K562 (cell line): ENCODE measurements around the gene EFHB. TPM values are rescaled to one million over a fixed set of nuclear protein-coding genes. Genes with fewer than 3 reads are reported as not detected.
A peak's percentile ranks its signal among the peaks of the same experiment; 100 is the strongest.

Experiments used
- ARID2 ChIP-seq: fragments of 450-650 bp; IDR thresholded peaks from 2 replicates; pipeline ENCODE4 v1.6.1; 2017; ENCODE audit warnings: antibody characterized with exemption, mild to moderate bottlenecking
- MAFF ChIP-seq: IDR thresholded peaks from 2 replicates; pipeline ENCODE4 v1.6.1; 2012; ENCODE audit warnings: low read length, improper control_type of control experiment
- MAZ ChIP-seq, 2 experiments: fragments of 450-650 bp in 1 of 2; sonication (generic) in 1 of 2; formaldehyde crosslinking; IDR thresholded peaks in 1 of 2; conservative IDR thresholded peaks in 1 of 2; 2 replicates each; pipeline versions ENCODE4 v1.4.0 to v1.5.0; 2020; ENCODE audit warnings: mild to moderate bottlenecking in 1 of 2, missing genetic modification reagents in 1 of 2
- PRMT5 ChIP-seq: sonication (generic); formaldehyde crosslinking; IDR thresholded peaks from 2 replicates; pipeline ENCODE4 v1.5.0; 2020; ENCODE audit warnings: missing genetic modification reagents
- RAD21 ChIP-seq, 2 experiments: fragments of 250-450 bp in 1 of 2; fragments of 450-650 bp in 1 of 2; sonication (Bioruptor Pico) in 1 of 2; formaldehyde crosslinking in 1 of 2; IDR thresholded peaks in 1 of 2; conservative IDR thresholded peaks in 1 of 2; 2 replicates each; pipeline versions ENCODE4 v1.4.0 to v1.8.0; 2020 to 2022; ENCODE audit warnings: mild to moderate bottlenecking in 2 of 2, moderate library complexity in 1 of 2
- SMAD3 ChIP-seq: fragments of 450-650 bp; formaldehyde crosslinking; conservative IDR thresholded peaks from 2 replicates; pipeline ENCODE4 v1.4.0; 2020; ENCODE audit warnings: mild to moderate bottlenecking
- ZEB2 ChIP-seq: fragments of 450-650 bp; IDR thresholded peaks from 2 replicates; pipeline ENCODE4 v1.6.1; 2016
- ZNF133 ChIP-seq: fragments of 250-450 bp; sonication (Bioruptor Pico); IDR thresholded peaks from 2 replicates; pipeline ENCODE4 v1.4.0; 2020; ENCODE audit warnings: mild to moderate bottlenecking
- ZNF23 ChIP-seq: fragments of 250-450 bp; sonication (Bioruptor Pico); IDR thresholded peaks from 2 replicates; pipeline ENCODE4 v1.4.0; 2020; ENCODE audit warnings: mild to moderate bottlenecking
- ZNF24 ChIP-seq: fragments of 450-650 bp; IDR thresholded peaks from 2 replicates; pipeline ENCODE4 v1.6.1; 2016
- polyA plus RNA-seq, 8 experiments: library from polyadenylated mRNA; depleted of rRNA in 4 of 8; stranded (reverse) in 5 of 8; unstranded in 3 of 8; fragments of >200 nt; fragmentation: Nextera tagmentation in 2 of 8; fragmentation: Illumina TruSeq in 1 of 8; extraction: Ambion mirVana in 2 of 8; extraction: Trizol in 1 of 8; gene quantifications; 2 replicates each; pipeline versions ENCODE4 v1.2.1 to v1.2.3, GENCODE V29; 2011 to 2014; ENCODE audit warnings: inconsistent platforms in 1 of 8, missing spikeins in 1 of 8
- total RNA-seq, 7 experiments: library from RNA; depleted of rRNA in 6 of 7; stranded (reverse); fragments of >200 nt in 6 of 7; fragmentation: Illumina TruSeq in 2 of 7; extraction: Trizol in 2 of 7; gene quantifications; 2 replicates each; pipeline versions ENCODE4 v1.2.1 to v1.2.3, GENCODE V29; 2011 to 2021; ENCODE audit warnings: low replicate concordance in 1 of 7
- TF ChIP-seq, protein P1 (sequence below): fragments of 450-650 bp; IDR thresholded peaks from 2 replicates; pipeline ENCODE4 v1.6.1; 2016; ENCODE audit warnings: borderline replicate concordance
- TF ChIP-seq, protein P2 (sequence below): fragments of 250-450 bp; sonication (Bioruptor Pico); IDR thresholded peaks from 2 replicates; pipeline ENCODE4 v1.4.0; 2020; ENCODE audit warnings: mild to moderate bottlenecking, moderate library complexity
- TF ChIP-seq, protein P3 (sequence below): IDR thresholded peaks from 2 replicates; pipeline ENCODE4 v1.6.1; 2016; ENCODE audit warnings: missing genetic modification characterization, missing compliant biosample characterization

Gene EFHB
- total and polyA plus RNA-seq, 9 of the 15 experiments (the other 6 are each of a cell fraction or from before 2014, with no cell fraction given): 1.5 to 4.0 (median 1.8) TPM

DNA sequence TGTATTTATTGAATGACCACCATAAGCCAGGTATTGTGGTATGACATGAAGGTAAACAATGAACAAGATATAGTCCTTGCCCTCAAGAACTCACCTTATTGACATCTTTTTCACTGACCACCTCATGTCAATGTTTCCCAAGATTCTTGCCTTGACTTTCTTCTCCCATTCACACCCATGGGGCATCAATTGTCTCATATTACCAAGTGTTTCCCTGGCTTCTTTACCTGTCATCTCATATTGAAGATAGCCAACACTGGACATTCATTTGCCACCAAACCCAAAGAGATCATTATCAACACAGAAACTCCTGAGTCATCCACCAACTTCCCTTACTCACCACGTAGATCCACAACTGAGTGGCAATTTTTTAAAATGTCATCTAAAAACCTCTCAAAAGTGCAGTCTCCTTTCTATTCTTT is 2.2 kb downstream of the EFHB start (continued):
- TF ChIP-seq PRMT5: no peak
- TF ChIP-seq SMAD3: no peak
- TF ChIP-seq, protein P1, sequence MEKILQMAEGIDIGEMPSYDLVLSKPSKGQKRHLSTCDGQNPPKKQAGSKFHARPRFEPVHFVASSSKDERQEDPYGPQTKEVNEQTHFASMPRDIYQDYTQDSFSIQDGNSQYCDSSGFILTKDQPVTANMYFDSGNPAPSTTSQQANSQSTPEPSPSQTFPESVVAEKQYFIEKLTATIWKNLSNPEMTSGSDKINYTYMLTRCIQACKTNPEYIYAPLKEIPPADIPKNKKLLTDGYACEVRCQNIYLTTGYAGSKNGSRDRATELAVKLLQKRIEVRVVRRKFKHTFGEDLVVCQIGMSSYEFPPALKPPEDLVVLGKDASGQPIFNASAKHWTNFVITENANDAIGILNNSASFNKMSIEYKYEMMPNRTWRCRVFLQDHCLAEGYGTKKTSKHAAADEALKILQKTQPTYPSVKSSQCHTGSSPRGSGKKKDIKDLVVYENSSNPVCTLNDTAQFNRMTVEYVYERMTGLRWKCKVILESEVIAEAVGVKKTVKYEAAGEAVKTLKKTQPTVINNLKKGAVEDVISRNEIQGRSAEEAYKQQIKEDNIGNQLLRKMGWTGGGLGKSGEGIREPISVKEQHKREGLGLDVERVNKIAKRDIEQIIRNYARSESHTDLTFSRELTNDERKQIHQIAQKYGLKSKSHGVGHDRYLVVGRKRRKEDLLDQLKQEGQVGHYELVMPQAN: peak; percentile 37; the same call in 1 of the 2 replicates
- peak; percentile 95 for TF ChIP-seq MAFF
- peak; percentile 91 for TF ChIP-seq ZEB2
- TF ChIP-seq, protein P2, sequence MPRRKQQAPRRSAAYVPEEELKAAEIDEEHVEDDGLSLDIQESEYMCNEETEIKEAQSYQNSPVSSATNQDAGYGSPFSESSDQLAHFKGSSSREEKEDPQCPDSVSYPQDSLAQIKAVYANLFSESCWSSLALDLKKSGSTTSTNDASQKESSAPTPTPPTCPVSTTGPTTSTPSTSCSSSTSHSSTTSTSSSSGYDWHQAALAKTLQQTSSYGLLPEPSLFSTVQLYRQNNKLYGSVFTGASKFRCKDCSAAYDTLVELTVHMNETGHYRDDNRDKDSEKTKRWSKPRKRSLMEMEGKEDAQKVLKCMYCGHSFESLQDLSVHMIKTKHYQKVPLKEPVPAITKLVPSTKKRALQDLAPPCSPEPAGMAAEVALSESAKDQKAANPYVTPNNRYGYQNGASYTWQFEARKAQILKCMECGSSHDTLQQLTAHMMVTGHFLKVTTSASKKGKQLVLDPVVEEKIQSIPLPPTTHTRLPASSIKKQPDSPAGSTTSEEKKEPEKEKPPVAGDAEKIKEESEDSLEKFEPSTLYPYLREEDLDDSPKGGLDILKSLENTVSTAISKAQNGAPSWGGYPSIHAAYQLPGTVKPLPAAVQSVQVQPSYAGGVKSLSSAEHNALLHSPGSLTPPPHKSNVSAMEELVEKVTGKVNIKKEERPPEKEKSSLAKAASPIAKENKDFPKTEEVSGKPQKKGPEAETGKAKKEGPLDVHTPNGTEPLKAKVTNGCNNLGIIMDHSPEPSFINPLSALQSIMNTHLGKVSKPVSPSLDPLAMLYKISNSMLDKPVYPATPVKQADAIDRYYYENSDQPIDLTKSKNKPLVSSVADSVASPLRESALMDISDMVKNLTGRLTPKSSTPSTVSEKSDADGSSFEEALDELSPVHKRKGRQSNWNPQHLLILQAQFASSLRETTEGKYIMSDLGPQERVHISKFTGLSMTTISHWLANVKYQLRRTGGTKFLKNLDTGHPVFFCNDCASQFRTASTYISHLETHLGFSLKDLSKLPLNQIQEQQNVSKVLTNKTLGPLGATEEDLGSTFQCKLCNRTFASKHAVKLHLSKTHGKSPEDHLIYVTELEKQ (CRISPR knock-in tag): no peak
- no peak for TF ChIP-seq ZNF24
- TF ChIP-seq ZNF133 (CRISPR knock-in tag): no peak
- TF ChIP-seq, protein P3, sequence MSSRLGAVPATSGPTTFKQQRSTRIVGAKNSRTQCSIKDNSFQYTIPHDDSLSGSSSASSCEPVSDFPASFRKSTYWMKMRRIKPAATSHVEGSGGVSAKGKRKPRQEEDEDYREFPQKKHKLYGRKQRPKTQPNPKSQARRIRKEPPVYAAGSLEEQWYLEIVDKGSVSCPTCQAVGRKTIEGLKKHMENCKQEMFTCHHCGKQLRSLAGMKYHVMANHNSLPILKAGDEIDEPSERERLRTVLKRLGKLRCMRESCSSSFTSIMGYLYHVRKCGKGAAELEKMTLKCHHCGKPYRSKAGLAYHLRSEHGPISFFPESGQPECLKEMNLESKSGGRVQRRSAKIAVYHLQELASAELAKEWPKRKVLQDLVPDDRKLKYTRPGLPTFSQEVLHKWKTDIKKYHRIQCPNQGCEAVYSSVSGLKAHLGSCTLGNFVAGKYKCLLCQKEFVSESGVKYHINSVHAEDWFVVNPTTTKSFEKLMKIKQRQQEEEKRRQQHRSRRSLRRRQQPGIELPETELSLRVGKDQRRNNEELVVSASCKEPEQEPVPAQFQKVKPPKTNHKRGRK (tag): 0 out of 2 replicates have a peak, but pooled peaks have one; percentile 9
- 0 out of 2 replicates have a peak, but pooled peaks have one; percentile 20 for TF ChIP-seq ZNF23
- TF ChIP-seq RAD21 (CRISPR knock-in tag; conservative IDR thresholded peaks at IDR 0.05 in 1 of 2, IDR thresholded peaks at IDR 0.05 in 1 of 2): no peak
- 0 out of 2 replicates have a peak, but pooled peaks have one; percentile 59 for TF ChIP-seq ARID2
- TF ChIP-seq MAZ (CRISPR knock-in tag; conservative IDR thresholded peaks at IDR 0.05 in 1 of 2, IDR thresholded peaks at IDR 0.05 in 1 of 2): peak in 1 of 2 experiments; percentile 16; a peak in 1 of 4 replicates
